ENCODE results near the gene DMKN.

- TF ChIP-seq, protein P1, sequence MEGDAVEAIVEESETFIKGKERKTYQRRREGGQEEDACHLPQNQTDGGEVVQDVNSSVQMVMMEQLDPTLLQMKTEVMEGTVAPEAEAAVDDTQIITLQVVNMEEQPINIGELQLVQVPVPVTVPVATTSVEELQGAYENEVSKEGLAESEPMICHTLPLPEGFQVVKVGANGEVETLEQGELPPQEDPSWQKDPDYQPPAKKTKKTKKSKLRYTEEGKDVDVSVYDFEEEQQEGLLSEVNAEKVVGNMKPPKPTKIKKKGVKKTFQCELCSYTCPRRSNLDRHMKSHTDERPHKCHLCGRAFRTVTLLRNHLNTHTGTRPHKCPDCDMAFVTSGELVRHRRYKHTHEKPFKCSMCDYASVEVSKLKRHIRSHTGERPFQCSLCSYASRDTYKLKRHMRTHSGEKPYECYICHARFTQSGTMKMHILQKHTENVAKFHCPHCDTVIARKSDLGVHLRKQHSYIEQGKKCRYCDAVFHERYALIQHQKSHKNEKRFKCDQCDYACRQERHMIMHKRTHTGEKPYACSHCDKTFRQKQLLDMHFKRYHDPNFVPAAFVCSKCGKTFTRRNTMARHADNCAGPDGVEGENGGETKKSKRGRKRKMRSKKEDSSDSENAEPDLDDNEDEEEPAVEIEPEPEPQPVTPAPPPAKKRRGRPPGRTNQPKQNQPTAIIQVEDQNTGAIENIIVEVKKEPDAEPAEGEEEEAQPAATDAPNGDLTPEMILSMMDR (IDR thresholded peaks at IDR 0.05) = no peak
- TF ChIP-seq POLR2A (IDR thresholded peaks at IDR 0.05) (no peak), EP300 (IDR thresholded peaks at IDR 0.05) (no peak)
These were observed 19.9 kb upstream of the DMKN start, which contains the start of gene GAPDHS for GRCh38 chr19:35533201-35533821.
